Right renal cortex interstitium (tissue), 3 donors: ENCODE results near the gene IRX1. TPM values are rescaled to one million over a fixed set of nuclear protein-coding genes. Genes with fewer than 3 reads are reported as not detected.

Experiments
- DNase-seq, 3 donors: peaks; one replicate each; pipeline ENCODE4 v3.0.0-alpha.2; 2013; ENCODE audit warnings: low read depth in 3 of 3, low spot score in 2 of 3
- polyA plus RNA-seq, 3 donors: library from polyadenylated mRNA; unstranded; fragments of 120-200 nt; gene quantifications; one replicate each; pipeline ENCODE4 v1.2.1, GENCODE V29; 2013; ENCODE audit not compliant: insufficient read length in 3 of 3

Gene IRX1
- polyA plus RNA-seq, 3 donors: 23.9 to 28.6 (median 27.0) TPM

DNA sequence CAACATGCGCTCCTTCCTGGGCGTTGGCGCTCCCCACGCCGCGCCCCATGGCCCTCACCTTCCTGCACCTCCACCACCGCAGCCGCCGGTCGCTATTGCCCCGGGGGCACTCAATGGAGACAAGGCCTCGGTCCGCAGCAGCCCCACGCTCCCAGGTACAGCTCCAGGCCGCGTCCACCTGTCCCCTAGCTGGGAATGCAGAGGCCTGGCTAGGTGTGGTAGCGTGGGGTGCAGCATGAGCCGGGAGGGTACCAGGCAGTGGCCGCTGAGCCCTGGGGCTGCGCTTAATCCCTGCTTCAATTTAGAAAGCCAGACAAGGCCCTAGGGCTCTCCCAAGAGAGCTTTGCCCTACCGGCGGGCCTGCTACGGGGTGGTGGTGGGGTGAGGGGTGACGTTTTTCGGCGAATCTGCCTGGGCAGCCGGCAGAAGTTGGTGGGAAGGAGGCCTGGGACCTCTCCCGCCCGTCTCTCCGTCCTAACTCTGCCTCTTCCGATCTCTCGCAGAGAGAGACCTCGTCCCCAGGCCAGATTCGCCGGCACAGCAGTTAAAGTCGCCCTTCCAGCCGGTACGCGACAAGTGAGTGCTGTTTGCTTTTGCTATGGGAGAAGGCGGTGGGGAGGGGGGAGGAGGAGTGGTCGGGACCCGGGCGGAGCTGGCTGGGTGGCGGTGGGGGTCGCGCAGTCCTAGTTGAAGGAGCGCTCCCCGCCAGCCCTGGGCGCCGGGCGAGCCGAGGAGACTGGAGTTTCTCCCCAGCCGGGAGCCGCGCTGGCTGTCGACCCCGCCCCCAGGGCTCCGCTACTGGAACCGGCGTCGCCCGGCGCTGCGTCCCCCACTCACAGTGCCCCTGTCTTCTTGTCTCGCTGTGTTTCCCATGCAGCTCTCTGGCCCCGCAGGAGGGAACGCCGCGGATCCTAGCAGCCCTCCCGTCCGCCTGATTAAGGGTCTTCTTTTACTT, 4.8 kb downstream of the IRX1 start:
- no peak for DNase-seq

DNA sequence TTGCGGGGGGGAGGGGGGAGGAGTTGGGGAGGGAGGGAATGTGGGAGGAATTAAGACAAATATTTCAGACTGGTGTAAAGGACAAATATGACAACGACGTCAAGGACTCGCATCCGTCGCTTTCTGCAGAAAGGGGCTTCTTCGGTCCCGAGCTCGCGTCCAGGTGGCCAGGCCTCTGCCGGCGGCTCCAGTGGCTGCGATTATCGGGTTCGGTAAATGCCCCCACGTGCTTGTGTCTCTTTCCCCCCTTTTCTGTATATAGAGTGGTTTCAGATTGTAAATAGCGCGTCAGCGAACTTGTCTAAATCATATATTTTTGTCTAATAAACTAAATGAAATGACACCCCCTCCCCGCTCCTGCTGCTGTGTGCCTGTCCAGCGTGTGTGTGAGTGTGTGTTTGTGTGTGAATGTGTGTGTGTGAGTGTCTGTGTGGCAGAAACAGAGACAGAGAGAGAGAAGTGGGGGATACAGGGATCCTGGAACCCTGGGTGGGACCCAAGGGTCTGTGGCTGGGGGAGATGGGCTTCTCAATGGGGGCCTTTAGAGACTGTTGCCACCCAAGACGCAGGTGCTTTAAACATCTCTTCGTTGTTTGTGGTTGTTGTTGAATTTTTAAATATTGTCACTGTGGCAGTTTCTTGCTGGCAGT, 5.6 kb downstream of the IRX1 start:
- no peak for DNase-seq

- DNase-seq: no peak
Observed at GRCh38 chr5:3601911-3602782, 6.5 kb downstream of the IRX1 start.

GRCh38 chr5:3602785-3603502, 7.3 kb downstream of the IRX1 start:
- no peak for DNase-seq

DNA sequence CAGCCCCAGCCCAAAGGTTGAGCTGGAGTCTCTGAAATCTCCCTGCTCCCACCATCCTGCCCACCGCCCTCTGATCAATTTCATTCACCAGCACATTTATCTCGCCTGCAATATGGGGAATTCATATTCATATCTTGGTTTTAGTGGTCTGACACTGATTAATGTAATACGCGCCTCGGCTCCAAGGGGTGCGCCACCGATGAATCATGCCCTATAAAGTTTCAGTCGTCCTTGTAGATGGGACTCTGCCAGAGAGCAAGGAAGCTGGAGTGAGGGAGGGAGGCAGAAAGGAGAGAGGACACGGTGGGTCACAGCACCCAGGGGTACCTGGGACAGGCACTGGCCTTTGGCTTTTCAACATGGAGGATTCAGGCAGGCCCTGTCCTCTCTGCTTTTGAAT, 8.9 kb downstream of the IRX1 start:
- DNase-seq: no peak

DNA sequence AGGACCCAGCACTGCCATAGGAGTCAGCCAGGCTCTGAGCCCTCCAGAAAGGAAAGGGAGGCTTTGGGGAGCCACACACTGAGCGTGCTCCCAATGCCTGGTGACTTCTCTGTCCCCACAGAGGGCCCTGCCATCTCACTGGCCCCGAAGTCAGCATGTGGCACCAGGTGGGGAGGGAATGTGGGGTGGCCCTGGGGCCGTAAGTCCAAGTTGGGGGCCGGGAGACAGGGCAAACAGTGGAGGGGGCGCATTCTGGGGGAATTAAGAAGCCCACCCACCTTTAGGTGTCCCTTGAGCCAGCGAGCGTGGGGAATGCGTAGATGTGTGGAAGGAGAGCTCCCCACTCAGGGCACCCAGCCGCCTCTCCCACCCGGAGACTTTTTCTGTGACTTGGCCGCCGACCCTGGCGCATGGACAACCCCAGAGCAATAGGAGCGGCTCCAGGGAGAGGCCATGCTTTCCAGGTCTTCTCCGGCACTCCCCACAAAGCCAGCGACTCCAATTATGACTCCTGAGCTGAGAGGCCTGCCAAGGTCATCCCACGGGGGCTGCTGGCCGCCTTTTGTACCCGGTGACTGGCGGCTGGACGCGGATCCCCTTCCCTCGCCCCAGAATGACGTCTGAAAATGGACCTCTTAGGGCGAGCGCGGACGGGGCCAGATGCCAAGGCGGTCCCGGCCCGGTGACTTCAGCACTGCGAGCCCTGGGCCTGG, 9.8 kb downstream of the IRX1 start:
- no peak for DNase-seq

- no peak for DNase-seq
Observed at GRCh38 chr5:3606121-3606831, 10.6 kb downstream of the IRX1 start.

GRCh38 chr5:3607541-3608181, 12.0 kb downstream of the IRX1 start:
- DNase-seq: no peak

- DNase-seq: no peak
Observed at GRCh38 chr5:3609120-3609681, 13.6 kb downstream of the IRX1 start.

DNA sequence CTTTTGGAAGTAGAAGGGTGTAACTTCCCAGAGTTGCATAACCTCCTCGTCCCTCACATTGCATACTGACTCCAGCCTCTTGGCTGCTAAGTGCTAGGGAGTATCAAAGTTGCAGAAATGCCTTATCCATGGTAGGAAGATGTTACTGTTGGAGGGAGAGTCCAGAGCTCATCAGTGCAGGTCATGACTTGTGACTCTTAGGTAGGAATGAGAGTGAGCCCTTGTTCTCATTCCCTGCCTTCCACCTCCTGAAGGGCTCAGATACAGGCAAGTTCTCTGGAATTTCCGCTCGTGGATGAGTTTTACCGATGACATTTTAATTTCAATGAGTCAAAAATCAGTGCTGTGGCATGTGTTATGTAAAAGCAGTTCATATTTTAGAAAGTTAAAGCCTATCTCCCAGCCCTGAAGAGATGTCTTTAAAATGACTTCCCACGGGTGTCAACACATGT, 17.0 kb downstream of the IRX1 start:
- no peak for DNase-seq

- DNase-seq: no peak
Observed at GRCh38 chr5:3613726-3614125, 18.1 kb downstream of the IRX1 start.

GRCh38 chr5:3615217-3615616, 19.6 kb downstream of the IRX1 start:
- no peak for DNase-seq

DNA sequence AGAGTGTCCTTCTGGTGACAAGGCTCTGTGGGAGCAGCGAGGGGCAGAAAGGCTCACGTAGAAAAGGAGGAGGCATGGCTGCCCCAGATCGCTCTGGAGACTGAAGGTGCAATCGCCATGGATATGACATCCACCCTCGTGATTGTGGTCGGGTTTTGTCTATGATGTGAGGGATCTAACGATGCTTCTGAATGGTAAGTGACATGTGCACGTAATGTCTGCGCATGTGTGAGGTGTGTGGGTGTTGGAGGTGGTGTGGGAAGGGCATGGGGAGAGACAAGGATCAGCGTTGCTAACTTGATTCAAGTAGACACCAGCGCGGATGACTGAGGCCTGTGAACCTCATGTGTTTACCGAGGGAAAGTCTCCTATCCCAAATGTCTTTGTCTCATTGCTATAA, 20.2 kb downstream of the IRX1 start:
- no peak for DNase-seq

DNA sequence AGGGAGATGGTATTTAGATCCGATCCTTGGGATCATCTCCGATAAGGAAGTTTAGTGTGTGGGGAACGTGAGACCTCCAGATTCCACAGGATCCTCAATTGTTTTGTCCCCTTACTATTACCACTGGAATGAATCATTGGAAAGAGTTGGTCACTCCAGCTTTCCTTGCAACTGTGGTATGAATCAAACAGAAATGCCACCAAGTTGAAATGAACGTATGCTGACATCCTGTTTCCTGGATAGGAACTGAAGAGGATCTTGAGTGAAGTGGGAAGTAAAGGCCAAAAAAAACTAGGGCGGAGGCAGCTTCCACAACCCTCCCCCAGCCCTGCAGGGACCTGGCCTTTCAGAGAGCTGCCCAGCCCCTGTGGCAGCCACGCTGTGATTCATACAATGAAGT, 23.9 kb downstream of the IRX1 start:
- no peak for DNase-seq

- no peak for DNase-seq
Observed at GRCh38 chr5:3622961-3623360, 27.3 kb downstream of the IRX1 start.

GRCh38 chr5:3625626-3626025, 30.0 kb downstream of the IRX1 start:
- DNase-seq: no peak

- no peak for DNase-seq
Observed at GRCh38 chr5:3634061-3634460, 38.4 kb downstream of the IRX1 start.

GRCh38 chr5:3639175-3639574, 43.5 kb downstream of the IRX1 start:
- DNase-seq: no peak
